Measurements from ENCODE around the gene PRDM2.

Gene PRDM2

DNA sequence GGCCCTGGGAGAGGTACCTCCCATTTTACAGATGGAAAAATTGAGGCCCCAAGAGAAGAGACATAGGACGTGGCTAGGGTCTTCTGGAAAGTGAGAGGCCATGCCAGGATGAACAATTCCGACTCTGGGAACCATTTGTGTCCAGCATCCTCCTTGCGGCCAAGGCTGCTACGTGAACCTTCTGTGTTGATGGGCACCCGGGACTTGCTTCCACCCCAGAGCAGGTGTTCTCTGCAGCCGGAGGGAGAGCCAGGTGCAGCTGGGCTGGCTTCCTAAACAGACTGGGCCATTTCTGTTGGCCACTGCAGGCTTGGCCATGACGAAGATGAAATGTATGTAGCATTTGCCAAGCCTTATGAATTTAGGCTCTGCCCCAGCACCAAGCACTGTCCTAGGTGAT is 118.9 kb downstream of the PRDM2 start:
- no peak for DNase-seq

DNA sequence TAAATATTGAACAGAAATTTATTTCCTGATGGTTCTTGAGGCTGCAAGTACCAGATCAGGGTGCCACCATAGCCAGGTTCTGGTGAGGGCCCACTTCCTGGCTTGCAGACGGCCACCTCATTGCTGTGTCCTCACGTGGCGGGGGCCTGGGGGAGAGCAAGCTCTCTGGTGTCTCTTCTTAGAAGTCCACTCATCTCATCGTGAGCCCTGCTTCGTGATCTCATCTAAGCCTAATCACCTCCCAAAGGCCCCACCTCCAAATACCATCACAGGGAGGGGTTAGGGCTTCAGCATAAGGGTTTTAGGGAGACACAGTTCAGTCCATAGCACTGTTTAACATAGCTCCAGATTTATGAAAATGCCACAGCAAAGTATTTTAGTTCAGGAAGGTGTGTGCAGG is 119.7 kb downstream of the PRDM2 start:
- no peak for DNase-seq

DNA sequence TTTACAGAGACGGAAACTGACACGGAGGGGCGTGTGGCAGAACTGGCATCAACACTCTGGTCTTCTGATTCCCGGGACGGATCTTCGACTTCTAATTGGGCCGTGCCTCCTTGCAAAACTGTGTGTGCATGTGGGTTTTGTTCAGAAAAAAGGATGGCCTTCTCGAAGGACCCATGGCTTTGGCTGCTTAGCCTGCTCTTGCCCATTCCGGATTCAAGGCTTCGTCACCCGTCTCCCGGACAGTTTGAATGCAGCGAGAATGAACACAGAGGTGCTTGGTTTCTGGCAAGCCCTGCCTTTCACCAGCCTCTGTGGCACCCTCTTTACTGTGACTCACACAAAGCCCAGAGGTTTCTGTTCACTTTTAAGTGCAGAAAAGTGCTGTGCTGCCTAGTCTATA is 120.1 kb downstream of the PRDM2 start:
- DNase-seq: no peak

DNA sequence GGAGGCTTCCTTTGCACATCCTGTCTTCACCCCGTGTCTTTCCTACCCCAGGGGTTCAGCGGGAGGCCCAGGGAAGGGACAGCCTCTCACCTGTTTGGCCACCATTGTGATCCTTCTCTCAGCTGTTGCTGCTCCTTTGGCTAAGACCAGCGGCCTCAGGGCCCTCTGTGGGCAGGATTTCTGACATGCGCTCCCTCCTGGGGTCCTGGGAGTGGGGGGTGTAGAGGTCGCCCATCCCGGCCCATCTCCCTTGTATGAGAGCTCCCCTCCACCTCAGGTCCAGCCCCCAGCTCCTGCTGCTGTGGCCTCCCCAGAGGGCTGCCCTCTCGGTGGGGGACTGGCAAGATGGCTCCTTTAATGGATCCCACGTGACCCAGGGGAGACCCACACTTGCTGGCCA is 120.5 kb downstream of the PRDM2 start:
- no peak for DNase-seq

GRCh38 chr1:13823126-13823880 is 123.3 kb downstream of the PRDM2 start:
- DNase-seq: no peak

DNA sequence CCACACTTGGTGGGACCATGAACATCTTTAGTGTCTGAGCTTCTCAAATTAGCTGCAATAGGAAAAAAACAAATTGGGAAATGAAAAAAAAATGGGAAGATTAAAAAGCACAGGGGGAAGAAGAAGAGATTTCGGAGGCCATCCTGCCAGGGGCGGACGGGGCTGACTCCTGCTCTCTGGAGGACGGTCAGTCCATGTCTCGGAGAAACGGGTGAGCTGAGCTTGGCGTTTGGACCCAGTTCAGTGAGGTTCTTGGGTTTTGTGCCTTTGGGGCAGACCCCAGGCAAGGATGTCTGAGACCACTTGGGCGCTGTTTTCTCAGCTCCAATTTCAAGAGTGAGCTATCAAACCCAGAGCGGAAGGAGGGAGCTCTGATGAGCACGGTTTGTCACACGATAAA is 123.9 kb downstream of the PRDM2 start:
- no peak for DNase-seq

DNA sequence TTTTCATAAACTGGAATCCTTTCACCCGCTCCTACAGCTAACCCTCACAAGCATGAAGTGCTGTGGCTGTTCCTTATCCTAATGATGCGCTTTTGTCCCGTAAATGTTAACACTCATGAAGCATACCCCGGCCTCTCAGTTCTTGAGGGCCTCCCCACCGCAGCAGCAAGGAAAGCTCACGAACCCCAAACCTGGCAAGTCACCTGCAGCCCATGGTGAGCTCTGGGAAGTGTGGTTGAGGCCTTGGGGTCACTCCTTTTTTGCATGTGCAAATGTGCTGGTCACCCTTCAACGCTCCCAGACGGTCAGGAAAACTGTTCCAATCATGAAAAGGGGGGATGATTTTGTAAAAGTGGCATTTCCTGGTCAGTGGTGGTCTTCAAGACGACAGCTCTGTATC is 124.6 kb downstream of the PRDM2 start:
- DNase-seq: no peak

- peak in 1 of 2 experiments; percentile 24 for DNase-seq
These were observed 125.0 kb downstream of the PRDM2 start for GRCh38 chr1:13825033-13825432.

DNA sequence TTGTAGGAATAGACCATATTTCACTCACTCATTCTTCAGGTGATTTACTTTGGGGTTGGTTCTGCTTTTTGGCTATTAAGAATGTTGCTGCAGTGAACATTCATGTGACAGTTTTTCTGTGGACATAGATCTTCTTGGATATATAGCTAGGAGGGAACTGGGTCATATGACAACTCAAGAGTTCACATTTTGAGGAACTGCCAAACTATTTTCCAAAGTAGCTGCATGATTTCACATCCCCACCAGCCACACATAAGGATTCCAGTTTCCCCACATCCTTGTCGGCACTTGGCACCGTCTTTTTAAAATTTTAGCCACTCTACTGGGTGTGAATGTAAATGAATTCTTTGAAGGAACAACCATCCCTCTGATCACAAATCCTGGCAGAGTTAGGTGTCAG is 126.0 kb downstream of the PRDM2 start:
- no peak for DNase-seq

DNA sequence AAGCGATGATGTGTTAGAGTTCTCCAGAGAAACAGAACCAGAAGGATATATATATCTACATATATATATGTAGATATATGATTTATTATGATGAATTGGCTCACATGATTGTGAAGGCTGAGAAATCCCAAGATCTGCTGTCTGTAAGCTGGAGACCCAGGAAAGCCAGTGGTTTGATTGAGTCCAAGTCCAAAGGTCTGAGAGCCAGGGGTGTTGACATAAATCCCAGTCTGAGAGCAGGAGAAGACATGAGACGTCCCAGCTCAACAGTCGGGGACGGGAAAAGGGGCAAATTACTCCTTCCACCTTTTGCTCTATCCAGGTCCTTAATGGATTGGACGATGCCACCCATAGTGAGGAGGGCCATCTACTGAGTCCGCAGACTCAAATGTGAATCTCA is 126.6 kb downstream of the PRDM2 start:
- no peak for DNase-seq

DNA sequence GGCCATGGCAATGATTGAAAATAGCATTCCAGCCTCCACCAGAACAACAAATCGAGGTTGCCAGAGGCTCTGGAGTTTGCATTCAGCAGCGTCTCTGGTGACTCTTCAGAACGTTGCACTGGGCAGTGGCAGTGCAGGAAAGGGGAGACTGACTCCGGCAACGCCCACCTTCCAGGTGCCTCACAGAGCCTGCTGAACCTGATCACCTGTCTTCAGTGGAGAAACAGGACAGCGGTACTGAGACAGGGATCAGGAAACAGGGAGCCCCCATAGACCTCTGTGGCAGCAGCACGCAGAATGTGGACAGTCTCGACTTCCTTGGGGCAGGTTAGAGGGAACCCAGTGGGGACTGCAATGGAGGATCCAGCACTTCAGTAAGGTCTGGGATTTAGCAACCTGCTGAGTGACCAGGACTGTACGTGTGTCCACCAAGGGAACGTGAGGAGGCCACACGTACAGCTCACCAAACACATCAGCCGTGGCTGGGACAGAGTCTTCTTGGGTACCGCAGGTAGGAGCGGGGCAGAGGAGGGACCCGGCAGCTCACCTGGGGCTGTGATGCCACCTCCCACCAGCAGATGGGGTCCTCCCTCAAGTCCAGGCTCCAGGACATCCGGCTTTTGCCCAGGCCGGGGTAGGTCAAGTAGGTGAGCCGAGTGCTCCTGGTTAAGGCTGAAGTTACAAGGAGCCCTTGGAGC is 128.6 kb downstream of the PRDM2 start:
- DNase-seq: peak; percentile 16 to 70

DNA sequence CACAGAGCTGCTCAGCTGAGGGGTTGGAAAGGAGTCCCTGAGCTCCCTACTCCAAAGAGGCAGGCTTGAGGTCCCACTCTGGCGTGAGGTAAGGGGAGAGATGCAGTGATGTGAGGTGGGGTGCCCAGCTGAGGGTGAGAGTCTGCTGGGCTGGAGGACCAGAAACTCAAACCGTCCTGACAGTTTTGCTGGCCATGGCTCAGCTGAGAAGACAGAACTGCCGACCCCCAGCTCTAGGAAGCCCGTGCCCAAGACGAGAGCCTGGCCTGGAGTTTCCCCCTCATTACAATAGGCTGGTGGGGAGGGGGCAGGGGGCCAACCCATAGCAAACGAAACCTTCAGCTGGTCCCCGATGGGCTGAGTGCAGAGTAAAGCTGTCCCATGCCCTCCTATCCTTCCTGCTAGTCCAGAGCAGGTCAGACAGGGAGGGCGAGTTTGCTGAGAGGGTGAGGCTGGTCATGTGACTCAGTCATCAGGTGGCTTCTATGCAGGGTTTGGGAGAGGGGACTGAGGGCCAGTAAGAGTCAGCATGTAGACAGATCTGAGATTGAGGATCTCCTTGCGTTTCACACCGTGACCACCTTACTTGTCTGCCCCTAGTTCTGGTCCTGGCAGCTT is 129.3 kb downstream of the PRDM2 start:
- DNase-seq: no peak

DNA sequence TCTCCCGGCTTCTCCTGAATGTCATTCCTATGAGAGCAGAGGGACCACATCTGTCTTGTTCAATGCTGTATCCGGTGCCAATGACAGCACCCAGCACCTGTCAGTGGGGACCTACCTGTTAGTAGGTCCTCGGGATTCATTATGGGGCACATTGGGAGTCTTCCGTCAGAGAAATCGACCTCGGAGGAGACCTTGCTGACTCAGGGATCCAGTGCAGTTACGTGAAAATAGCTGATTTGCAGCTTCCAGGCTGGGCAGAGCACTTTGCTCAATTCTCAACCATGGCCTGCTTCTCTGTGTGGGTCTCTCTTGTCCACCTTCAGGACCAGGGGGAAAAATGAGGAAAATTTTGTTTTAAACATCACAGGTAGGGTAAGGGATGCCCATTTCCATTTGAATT is 130.2 kb downstream of the PRDM2 start:
- DNase-seq: no peak

DNA sequence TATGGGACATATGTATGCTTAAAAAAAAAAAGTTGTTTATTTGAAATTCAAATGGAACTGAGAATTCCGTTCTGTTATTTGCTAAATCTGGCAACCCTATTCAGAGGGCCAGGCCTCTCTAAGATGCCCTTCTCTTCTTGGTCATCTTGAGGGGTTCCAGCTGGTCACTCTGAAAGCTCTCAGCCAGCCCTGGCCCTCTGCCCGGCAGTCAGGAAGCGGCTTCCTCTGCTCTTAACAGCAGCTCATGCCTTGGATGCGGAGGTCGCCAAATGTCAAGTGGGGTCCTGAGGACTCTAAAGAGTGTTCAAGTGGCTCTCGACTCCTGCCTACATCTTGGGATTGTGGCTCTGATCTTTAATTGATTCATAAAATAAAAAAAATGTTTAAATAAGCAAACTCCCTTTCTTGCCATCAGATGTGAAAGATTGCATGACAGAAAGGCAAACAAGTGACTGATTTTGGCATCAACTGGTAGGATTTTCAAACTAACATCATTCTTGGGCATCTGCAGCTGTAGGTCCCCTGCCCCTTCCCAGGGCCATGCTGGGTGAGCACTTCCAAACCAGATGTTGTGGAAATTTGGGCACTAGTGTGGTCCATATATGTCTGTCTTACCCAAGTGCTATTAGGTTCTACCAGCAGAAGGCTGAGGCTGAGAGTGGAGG is 130.8 kb downstream of the PRDM2 start:
- no peak for DNase-seq

DNA sequence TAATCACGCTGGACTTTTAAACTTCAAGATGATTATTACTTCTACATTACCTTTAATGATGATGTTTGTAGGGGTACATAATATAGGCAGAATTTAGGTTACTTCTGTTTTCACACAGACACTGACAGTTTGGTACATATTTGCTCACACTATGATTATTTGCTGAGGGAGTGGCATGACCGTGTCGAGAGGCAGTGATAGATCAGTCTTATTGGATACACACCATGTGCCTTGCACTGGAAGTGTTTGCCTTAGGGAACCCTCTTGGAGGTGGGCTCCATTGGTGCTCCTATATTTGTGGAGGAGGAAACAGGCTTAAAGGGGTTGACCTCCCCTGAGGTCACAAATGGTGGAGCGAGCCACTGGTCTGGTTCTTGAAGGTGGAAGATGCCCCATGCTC is 132.1 kb downstream of the PRDM2 start:
- DNase-seq: no peak

- DNase-seq: no peak
These were observed 132.5 kb downstream of the PRDM2 start for GRCh38 chr1:13832536-13832935.

DNA sequence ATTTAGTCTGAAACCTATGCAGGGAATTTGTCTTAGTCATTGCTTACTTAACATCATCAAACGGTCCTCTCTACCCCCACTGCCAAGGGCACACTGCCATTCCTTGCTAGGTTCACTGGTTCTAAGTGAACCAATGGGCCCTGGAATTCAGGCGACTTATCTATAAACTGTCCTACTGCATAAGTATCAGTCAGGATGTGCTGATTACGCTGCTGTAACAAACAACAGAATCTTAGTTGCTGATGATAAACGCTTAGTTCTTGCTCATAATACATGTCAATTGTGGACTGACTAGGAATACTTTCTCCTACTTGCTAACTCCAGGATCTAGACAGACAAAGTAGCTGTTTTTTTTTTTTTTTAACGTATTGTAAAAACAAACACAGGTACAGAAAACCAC is 136.1 kb downstream of the PRDM2 start:
- DNase-seq: no peak

DNA sequence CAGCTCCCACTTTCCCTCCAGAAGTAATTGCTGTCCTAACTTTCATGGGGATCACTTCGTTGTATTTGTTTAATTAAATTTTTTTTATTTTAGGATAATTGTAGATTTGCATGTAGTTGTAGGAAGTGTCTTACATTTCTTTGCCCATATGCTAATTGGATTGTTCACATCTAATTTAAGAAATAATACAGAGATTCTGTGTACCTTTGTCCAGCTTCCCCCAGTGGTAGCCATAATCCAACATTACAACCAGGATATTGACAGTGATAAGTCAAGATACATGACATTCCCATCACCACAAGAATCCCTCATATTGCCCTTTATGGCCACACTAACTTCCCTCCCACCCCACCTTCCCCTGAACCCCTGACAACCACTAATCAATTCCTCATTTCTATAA is 136.6 kb downstream of the PRDM2 start:
- no peak for DNase-seq

DNA sequence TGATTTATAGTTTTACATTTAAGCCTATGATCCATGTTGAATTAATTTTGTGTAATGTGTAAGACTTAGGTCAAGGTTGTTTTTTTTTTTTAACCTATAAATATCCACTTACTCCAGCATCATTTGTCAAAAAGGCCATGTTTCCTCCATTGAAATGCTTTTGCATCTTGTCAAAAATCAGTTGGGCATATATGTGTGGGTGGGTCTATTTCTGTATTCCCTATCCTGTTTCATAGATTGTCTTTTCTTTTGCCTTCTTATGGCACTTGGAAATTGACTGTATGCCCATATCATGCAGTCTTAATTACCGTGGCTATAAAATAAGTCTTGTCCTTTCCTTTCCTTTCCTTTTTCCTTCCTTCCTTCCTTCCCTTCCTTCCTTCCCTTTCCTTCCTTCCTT is 138.2 kb downstream of the PRDM2 start:
- no peak for DNase-seq

DNA sequence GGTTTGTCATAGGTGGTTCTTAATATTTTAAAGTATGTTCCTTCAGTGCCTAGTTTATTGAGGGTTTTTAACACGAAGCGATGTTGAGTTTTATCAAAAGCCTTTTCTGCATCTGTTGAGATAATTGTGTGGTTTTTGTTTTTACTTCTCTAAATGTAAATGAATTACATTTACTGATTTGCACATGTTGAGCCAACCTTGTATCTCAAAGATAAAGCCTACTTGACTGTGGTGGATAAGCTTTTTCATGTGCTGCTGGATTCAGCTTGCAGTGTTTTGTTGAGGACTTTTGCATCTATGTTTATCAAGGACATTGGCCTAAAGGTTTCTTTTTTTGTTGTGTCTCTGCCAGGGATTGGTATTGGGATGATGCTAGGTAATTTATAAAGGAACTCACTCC is 142.5 kb downstream of the PRDM2 start:
- no peak for DNase-seq

DNA sequence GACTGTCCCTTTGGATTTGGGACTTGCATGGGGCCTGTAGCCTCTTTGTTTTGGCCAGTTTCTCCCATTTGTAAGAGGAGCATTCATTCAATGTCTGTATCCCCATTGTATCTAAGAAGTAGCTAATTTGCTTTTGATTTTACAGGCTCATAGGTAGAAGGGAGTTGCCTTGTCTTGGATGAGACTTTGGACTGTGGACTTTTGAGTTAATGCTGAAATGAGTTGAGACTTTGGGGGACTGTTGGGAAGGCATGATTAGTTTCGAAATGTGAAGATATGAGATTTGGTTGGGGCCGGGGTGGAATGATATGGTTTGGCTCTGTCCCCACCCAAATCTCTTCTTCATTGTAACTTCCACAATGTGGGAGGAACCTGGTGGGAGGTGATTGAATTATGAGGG is 151.7 kb downstream of the PRDM2 start:
- DNase-seq: no peak

- no peak for DNase-seq
These were observed 155.6 kb downstream of the PRDM2 start for GRCh38 chr1:13855554-13855953.

GRCh38 chr1:13860031-13860430 is 160.0 kb downstream of the PRDM2 start:
- no peak for DNase-seq

GRCh38 chr1:13864760-13865159 is 164.8 kb downstream of the PRDM2 start:
- DNase-seq: no peak

Data from NCI-H526 (cell line).